ENCODE data around the gene APBA2. TPM values are rescaled to one million over a fixed set of nuclear protein-coding genes. Genes with fewer than 3 reads are reported as not detected.

Gene APBA2
- total RNA-seq, 1 donor from 2014 or later, result 51.4 TPM

DNA sequence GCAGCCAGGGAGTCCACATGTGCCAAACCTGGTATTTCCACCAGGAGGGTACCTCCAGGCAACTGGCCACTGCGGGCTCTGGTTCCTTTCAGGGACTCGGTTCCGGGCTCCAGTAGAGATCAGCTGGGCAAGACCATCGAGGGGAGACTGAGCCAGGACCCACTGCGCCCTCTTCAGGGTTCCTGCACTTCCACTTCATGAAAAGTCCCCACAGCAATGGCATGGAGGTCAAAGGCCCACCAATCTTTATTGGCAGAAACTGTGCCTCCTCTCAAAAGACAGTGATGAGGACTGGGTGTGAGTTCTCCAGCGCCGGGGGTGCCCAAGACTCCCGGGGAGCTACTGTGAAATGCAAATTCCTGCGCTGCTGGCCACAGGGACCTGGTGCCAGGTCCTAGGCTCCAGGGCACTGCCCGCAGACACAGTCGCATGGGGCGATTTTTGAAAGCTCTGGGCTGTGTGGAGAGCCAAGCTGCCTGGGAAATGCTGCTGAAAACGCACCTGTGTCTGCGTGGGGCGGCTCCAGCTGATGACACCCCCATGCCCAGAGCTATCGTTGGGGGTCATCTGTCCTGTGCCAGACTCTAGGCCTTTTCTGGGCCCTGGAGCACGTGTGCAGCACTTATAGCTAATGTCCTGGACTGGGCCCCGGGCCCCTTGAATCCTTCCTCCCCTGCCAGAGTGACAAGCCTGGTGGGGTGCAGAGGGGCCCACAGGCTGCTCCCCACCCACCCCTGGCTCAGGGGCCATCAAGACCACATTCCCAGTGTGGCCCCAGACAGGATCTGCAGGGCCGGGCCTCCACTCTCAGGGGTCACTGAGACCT, 239.8 kb downstream of the APBA2 start:
- Histone ChIP-seq H3K27me3 (ENCODE audit: control insufficient read depth, insufficient read depth, low read length) (peaks cover 5% of the 10 kb centered on the region), H3K36me3 (ENCODE audit: control insufficient read depth, insufficient read depth, low read length) (no peaks in the 10 kb centered on the region)
- TF ChIP-seq, protein P1, sequence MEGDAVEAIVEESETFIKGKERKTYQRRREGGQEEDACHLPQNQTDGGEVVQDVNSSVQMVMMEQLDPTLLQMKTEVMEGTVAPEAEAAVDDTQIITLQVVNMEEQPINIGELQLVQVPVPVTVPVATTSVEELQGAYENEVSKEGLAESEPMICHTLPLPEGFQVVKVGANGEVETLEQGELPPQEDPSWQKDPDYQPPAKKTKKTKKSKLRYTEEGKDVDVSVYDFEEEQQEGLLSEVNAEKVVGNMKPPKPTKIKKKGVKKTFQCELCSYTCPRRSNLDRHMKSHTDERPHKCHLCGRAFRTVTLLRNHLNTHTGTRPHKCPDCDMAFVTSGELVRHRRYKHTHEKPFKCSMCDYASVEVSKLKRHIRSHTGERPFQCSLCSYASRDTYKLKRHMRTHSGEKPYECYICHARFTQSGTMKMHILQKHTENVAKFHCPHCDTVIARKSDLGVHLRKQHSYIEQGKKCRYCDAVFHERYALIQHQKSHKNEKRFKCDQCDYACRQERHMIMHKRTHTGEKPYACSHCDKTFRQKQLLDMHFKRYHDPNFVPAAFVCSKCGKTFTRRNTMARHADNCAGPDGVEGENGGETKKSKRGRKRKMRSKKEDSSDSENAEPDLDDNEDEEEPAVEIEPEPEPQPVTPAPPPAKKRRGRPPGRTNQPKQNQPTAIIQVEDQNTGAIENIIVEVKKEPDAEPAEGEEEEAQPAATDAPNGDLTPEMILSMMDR (IDR thresholded peaks at IDR 0.05; ENCODE audit: insufficient read depth, low read length, poor library complexity, severe bottlenecking), result no peak

DNA sequence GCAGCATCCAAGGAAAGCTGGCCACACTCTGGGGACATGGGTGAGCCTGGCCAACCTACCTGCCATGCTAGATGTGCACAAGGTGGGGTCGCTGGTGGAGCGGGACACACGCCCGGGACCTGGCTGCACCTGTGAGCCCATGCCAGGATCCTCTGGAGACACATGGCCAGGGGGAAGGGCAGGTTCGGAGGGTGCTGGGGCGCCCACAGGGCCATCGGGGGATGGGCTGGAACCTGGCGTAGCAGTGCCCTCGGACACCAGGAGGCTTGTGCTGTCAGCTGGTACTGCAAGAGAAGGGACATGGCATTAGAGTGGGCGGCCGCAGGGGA, 240.4 kb downstream of the APBA2 start:
- no peak overlapping the region for H3K4me3 ChIP-seq (ENCODE audit: low read depth, low read length)
- H3K36me3 ChIP-seq (ENCODE audit: control insufficient read depth, insufficient read depth, low read length), result no peaks in the 10 kb centered on the region
- TF ChIP-seq, protein P1 (IDR thresholded peaks at IDR 0.05; ENCODE audit: insufficient read depth, low read length, poor library complexity, severe bottlenecking), result no peak
- H3K27me3 ChIP-seq (ENCODE audit: control insufficient read depth, insufficient read depth, low read length), result peaks cover 8% of the 10 kb centered on the region
- DNase-seq (ENCODE audit: low read depth), result no peak

More for the DNA sequence above, 239.8 kb downstream of the APBA2 start:
- H3K4me3 ChIP-seq (ENCODE audit: low read depth, low read length), result no peak overlapping the region
- no peak for DNase-seq (ENCODE audit: low read depth)

DNA sequence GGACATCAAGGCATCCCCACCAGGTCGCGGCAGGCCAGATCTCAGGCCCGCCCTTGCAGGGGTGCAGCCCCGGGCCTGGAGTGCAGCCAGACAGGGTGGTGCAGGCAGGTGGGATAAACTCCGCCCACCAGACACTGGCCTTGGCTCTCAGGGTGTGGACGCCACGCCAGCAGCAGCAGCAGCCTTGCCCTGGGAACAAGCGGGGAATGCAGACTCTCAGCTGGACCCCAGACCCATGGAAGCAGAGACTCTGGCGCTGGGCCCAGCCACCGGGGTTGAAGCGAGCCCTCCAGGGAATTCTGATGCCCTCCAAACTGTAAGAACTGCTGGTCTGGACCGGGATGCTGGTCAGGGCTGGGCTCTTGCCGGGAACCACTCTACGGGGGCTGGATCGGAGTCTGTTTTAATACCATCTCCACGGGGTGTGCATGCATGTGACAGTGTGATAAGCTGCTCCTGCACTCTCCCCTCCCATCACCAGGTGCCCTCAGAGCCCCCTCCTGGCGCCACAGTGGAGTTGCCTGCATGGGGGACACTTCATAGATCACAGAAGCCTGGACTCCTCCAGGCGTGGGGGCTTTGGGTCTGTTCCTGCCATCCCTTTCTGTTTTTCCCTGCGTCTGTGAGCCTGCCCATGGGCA, 241.2 kb downstream of the APBA2 start:
- TF ChIP-seq, protein P1 (IDR thresholded peaks at IDR 0.05; ENCODE audit: insufficient read depth, low read length, poor library complexity, severe bottlenecking), result peak; percentile 31
- Histone ChIP-seq H3K4me3 (ENCODE audit: low read depth, low read length) (no peak overlapping the region), H3K36me3 (ENCODE audit: control insufficient read depth, insufficient read depth, low read length) (no peaks in the 10 kb centered on the region), H3K27me3 (ENCODE audit: control insufficient read depth, insufficient read depth, low read length) (peaks cover 9% of the 10 kb centered on the region)
- DNase-seq (ENCODE audit: low read depth), result no peak

DNA sequence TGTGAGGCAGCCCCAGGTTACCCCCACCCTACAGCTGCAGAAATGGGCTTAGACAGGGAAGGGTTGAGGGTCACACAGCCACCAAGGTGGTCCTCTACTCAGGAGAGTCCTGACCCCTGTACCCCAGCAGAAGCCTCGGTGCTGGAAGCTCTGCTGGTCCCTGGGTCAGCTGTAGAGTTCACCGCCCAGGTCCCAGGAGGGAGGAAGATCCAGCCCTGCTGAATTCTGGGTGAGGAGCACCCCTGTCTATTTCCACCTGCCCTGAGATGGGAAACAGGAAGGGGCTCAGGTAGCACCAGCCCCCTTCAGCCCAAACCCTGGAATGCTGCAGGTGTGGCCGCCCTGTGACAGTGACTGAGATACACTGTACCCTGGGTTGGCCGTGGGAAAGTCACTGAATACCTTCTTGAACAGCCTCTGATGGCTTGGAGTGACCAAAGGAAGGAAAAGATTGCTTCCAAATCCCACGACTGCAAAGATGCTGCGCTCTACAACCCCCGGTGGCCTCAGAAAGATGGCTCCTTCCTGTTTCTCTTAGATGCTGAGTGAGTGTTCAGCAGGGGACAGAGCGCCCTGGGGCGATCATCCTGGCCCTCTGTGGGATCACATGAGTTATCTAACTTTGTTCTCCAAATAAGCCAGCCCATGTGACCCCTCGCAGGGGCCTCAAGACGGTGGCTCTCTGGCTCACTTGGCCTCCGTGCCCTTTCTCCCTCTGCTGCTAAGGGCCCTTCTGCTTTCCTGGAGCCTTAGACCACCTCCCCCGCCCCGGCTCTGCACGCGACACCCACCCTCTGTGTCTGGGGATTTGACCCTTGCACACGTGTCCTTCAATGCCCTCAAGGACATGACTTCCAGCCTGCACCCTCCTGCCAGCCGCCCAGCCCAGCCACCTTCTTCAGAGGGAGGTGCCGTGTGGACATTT, 242.0 kb downstream of the APBA2 start:
- Histone ChIP-seq H3K36me3 (ENCODE audit: control insufficient read depth, insufficient read depth, low read length) (no peaks in the 10 kb centered on the region), H3K27me3 (ENCODE audit: control insufficient read depth, insufficient read depth, low read length) (peaks cover 9% of the 10 kb centered on the region), H3K4me3 (ENCODE audit: low read depth, low read length) (no peak overlapping the region)
- DNase-seq (ENCODE audit: low read depth), result no peak
- TF ChIP-seq, protein P1 (IDR thresholded peaks at IDR 0.05; ENCODE audit: insufficient read depth, low read length, poor library complexity, severe bottlenecking), result no peak

DNA sequence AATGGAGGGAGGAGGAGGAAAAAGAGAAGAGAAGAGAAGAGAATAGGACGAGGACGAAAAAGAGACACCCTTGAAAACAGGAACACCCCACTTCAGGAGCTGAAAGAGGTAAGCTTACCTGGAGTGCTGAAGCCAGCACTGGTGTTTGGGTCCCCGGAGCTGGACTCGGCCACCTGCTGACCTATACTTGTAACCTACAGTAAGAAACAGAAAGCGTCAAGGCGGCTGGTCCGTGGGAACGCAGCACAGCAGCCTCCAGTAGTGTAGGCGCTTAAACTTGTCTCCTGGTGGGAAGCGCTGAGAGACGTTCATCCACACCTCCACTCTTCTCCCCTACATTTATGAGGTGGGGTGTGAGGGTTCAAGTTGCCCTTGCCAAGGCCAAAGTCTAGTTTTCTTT, 242.9 kb downstream of the APBA2 start:
- no peak for DNase-seq (ENCODE audit: low read depth)
- Histone ChIP-seq H3K36me3 (ENCODE audit: control insufficient read depth, insufficient read depth, low read length) (no peaks in the 10 kb centered on the region), H3K4me3 (ENCODE audit: low read depth, low read length) (no peak overlapping the region), H3K27me3 (ENCODE audit: control insufficient read depth, insufficient read depth, low read length) (peaks cover 9% of the 10 kb centered on the region)
- TF ChIP-seq, protein P1 (IDR thresholded peaks at IDR 0.05; ENCODE audit: insufficient read depth, low read length, poor library complexity, severe bottlenecking), result no peak
